HG03139 (cell line): Measurements from ENCODE around the gene ZEB2.

ENCODE experiments used
- ATAC-seq: cut with Tn5 transposase; IDR thresholded peaks from one replicate; pipeline ENCODE4 v1.9.1; 2021; ENCODE audit not compliant: unreplicated experiment

ZEB2 gene

GRCh38 chr2:144529841-144530240, 9.9 kb upstream of the ZEB2 start:
- ATAC-seq: no peak

GRCh38 chr2:144528108-144528507, 8.2 kb upstream of the ZEB2 start:
- no peak for ATAC-seq

GRCh38 chr2:144526831-144527230, 6.9 kb upstream of the ZEB2 start:
- ATAC-seq: no peak

GRCh38 chr2:144524118-144525009, 4.4 kb upstream of the ZEB2 start:
- no peak for ATAC-seq

- ATAC-seq: no peak
These were observed 3.7 kb upstream of the ZEB2 start for GRCh38 chr2:144523596-144524117.

- no peak for ATAC-seq
These were observed 3.1 kb upstream of the ZEB2 start for GRCh38 chr2:144522897-144523595.

GRCh38 chr2:144522176-144522896, 2.4 kb upstream of the ZEB2 start:
- ATAC-seq: no peak

GRCh38 chr2:144521686-144522085, 1.8 kb upstream of the ZEB2 start:
- no peak for ATAC-seq

- ATAC-seq: no peak
These were observed 1.0 kb upstream of the ZEB2 start for GRCh38 chr2:144520756-144521487.

GRCh38 chr2:144519597-144519933, 354 bp downstream of the ZEB2 start:
- no peak for ATAC-seq

GRCh38 chr2:144518748-144519596, 947 bp downstream of the ZEB2 start:
- ATAC-seq: peak; percentile 52

GRCh38 chr2:144517866-144518747, 1.8 kb downstream of the ZEB2 start:
- no peak for ATAC-seq

- ATAC-seq: peak; percentile 46
These were observed 2.7 kb downstream of the ZEB2 start for GRCh38 chr2:144516981-144517865.

GRCh38 chr2:144516411-144516980, 3.4 kb downstream of the ZEB2 start:
- no peak for ATAC-seq

GRCh38 chr2:144515696-144516410, 4.1 kb downstream of the ZEB2 start:
- ATAC-seq: no peak

- ATAC-seq: no peak
These were observed 4.7 kb downstream of the ZEB2 start for GRCh38 chr2:144515099-144515695.
